Endodermal cell (in vitro differentiated cells): Measurements from ENCODE around the gene SRD5A3. TPM values are rescaled to one million over a fixed set of nuclear protein-coding genes. Genes with fewer than 3 reads are reported as not detected.

ENCODE experiments used
- DNase-seq: peaks from one replicate; pipeline ENCODE4 v3.0.0-alpha.2; 2017
- H3K27ac ChIP-seq: 2 replicates; pipeline ENCODE4 v1.5.1; 2013; ENCODE audit warnings: mild to moderate bottlenecking, low read depth, low read length, moderate library complexity
- H3K27me3 ChIP-seq: 2 replicates; pipeline ENCODE4 v1.6.1; 2013; ENCODE audit warnings: mild to moderate bottlenecking, low read length, moderate library complexity; ENCODE audit not compliant: insufficient read depth, control insufficient read depth, poor library complexity, severe bottlenecking
- H3K36me3 ChIP-seq: 2 replicates; pipeline ENCODE4 v1.7.0; 2013; ENCODE audit warnings: mild to moderate bottlenecking, low read length, moderate library complexity; ENCODE audit not compliant: control insufficient read depth, insufficient read depth
- H3K4me1 ChIP-seq: one replicate; pipeline ENCODE4 v1.7.0; 2013; ENCODE audit warnings: low read length; ENCODE audit not compliant: control insufficient read depth, insufficient read depth
- H3K4me3 ChIP-seq: 2 replicates; pipeline ENCODE4 v1.5.1; 2013; ENCODE audit warnings: mild to moderate bottlenecking, low read length, moderate library complexity
- H3K9ac ChIP-seq: 2 replicates; pipeline ENCODE4 v1.6.1; 2013; ENCODE audit warnings: mild to moderate bottlenecking, low read length, moderate library complexity; ENCODE audit not compliant: poor library complexity, severe bottlenecking; ENCODE audit errors: extremely low read depth
- H3K9me3 ChIP-seq: 2 replicates; pipeline ENCODE4 v1.6.1; 2013; ENCODE audit warnings: mild to moderate bottlenecking, low read length, moderate library complexity; ENCODE audit not compliant: control insufficient read depth
- H3K27ac Mint-ChIP-seq: 2 replicates; pipeline ENCODE4 v1.8.0; 2020; ENCODE audit warnings: mixed read lengths
- H3K27me3 Mint-ChIP-seq: 2 replicates; pipeline ENCODE4 v1.8.0; 2021; ENCODE audit warnings: mild to moderate bottlenecking, mixed read lengths; ENCODE audit not compliant: insufficient read depth
- H3K36me3 Mint-ChIP-seq: 2 replicates; pipeline ENCODE4 v1.8.0; 2020; ENCODE audit warnings: low read depth, mixed read lengths
- H3K4me1 Mint-ChIP-seq: 2 replicates; pipeline ENCODE4 v1.8.0; 2020; ENCODE audit warnings: mixed read lengths
- H3K4me3 Mint-ChIP-seq: 2 replicates; pipeline ENCODE4 v1.8.0; 2020; ENCODE audit warnings: mild to moderate bottlenecking, moderate library complexity, mixed read lengths
- H3K9me3 Mint-ChIP-seq: 2 replicates; pipeline ENCODE4 v1.8.0; 2020; ENCODE audit warnings: mild to moderate bottlenecking, mixed read lengths
- WGBS, 2 experiments: methylation state at CpG; one replicate each; pipeline versions ENCODE4 v1.1.5 to v1.1.7; 2013; ENCODE audit warnings: missing lambda C conversion rate in 2 of 2, mixed read lengths in 1 of 2; ENCODE audit not compliant: insufficient coverage in 1 of 2, insufficient read length in 1 of 2; 5-methylcytosine and 5-hydroxymethylcytosine counted together
- total RNA-seq, 2 donors: library from RNA; stranded (reverse); fragmentation: NEBNext Ultra II Directional in 1 of 2; extraction: Animal tissue kit (Norgen Biotek cat#: 25700) in 1 of 2; gene quantifications; 2 replicates in 1 of 2; 3 replicates in 1 of 2; pipeline ENCODE4 v1.2.1, GENCODE V29; 2021
- TF ChIP-seq, protein P1 (sequence below): fragments of 200-600 bp; sonication (generic); conservative IDR thresholded peaks from 2 replicates; pipeline ENCODE4 v1.5.0; 2021; ENCODE audit warnings: antibody characterized with exemption, mild to moderate bottlenecking

The SRD5A3 gene
- total RNA-seq, 2 donors from 2014 or later, result 34.5 to 37.1 TPM

DNA sequence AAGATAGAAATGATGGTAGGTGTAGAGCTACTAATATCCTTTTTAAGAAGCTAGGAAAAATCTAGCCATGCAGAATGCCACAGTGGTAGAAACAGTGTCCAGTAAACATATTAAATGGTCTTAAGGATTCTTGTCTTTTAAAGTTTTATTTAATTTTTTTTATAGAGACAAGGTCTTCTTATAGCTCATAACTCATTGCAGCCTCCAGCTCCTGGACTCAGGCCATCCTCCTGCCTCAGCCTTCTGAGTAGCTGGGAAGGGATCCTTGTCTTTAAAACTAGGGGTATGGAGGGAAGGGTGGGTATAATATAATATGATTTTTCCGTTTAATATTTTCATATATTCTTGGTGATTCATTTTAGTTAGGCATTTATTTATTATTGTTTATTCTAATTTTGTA is 53.5 kb downstream of the SRD5A3 start:
- Histone ChIP-seq H3K4me1 (no peaks in the 10 kb centered on the region), H3K9me3 (peaks cover 4% of the 10 kb centered on the region), H3K9ac (no peak overlapping the region), H3K4me3 (peak overlapping the region; percentile 95), H3K36me3 (peaks cover 35% of the 10 kb centered on the region), H3K27ac (no peak overlapping the region), H3K27me3 (no peaks in the 10 kb centered on the region)
- H3K4me1 Mint-ChIP-seq, result peaks cover 25% of the 10 kb centered on the region
- H3K4me3 Mint-ChIP-seq, result peak overlapping the region; percentile 87
- no peak overlapping the region for H3K27ac Mint-ChIP-seq
- WGBS, 2 experiments, result no CpG with 5 or more reads among the region's 1 CpG
- H3K27me3 Mint-ChIP-seq, result no peaks in the 10 kb centered on the region
- TF ChIP-seq, protein P1, sequence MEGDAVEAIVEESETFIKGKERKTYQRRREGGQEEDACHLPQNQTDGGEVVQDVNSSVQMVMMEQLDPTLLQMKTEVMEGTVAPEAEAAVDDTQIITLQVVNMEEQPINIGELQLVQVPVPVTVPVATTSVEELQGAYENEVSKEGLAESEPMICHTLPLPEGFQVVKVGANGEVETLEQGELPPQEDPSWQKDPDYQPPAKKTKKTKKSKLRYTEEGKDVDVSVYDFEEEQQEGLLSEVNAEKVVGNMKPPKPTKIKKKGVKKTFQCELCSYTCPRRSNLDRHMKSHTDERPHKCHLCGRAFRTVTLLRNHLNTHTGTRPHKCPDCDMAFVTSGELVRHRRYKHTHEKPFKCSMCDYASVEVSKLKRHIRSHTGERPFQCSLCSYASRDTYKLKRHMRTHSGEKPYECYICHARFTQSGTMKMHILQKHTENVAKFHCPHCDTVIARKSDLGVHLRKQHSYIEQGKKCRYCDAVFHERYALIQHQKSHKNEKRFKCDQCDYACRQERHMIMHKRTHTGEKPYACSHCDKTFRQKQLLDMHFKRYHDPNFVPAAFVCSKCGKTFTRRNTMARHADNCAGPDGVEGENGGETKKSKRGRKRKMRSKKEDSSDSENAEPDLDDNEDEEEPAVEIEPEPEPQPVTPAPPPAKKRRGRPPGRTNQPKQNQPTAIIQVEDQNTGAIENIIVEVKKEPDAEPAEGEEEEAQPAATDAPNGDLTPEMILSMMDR, result no peak
- peaks cover 3% of the 10 kb centered on the region for H3K9me3 Mint-ChIP-seq
- DNase-seq, result no peak
- H3K36me3 Mint-ChIP-seq, result peaks cover 29% of the 10 kb centered on the region

DNA sequence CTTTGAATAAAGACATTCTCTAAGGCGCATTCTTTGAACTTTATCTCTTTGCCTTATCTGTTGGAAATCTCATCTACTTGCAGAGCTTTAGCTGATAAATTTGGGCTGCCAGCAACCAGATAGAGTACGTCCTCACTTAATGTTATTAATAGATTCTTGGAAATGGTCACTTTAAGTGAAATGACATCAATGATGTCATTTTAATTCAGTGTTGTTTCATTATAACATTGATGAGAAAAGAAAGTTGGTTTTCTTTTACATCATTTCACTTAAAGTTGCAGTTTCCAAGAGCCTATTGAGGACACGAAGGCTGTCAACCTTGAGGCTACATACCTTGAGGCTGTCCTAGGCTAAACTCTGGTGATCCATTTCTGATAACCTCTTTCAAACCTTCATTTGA is 59.0 kb downstream of the SRD5A3 start:
- no peaks in the 10 kb centered on the region for H3K4me1 ChIP-seq
- H3K27me3 ChIP-seq, result no peaks in the 10 kb centered on the region
- Mint-ChIP-seq H3K4me1 (peaks cover 14% of the 10 kb centered on the region), H3K36me3 (peaks cover 51% of the 10 kb centered on the region), H3K27me3 (no peaks in the 10 kb centered on the region), H3K9me3 (peaks cover 3% of the 10 kb centered on the region), H3K27ac (no peak overlapping the region), H3K4me3 (no peak overlapping the region)
- no peak overlapping the region for H3K4me3 ChIP-seq
- no peak overlapping the region for H3K27ac ChIP-seq
- 91 to 100% methylated on average over 3 of the region's 3 CpGs for WGBS, 2 experiments
- peaks cover 60% of the 10 kb centered on the region for H3K36me3 ChIP-seq
- H3K9ac ChIP-seq, result no peak overlapping the region
- H3K9me3 ChIP-seq, result peaks cover 8% of the 10 kb centered on the region
- DNase-seq, result no peak
- TF ChIP-seq, protein P1, result no peak

DNA sequence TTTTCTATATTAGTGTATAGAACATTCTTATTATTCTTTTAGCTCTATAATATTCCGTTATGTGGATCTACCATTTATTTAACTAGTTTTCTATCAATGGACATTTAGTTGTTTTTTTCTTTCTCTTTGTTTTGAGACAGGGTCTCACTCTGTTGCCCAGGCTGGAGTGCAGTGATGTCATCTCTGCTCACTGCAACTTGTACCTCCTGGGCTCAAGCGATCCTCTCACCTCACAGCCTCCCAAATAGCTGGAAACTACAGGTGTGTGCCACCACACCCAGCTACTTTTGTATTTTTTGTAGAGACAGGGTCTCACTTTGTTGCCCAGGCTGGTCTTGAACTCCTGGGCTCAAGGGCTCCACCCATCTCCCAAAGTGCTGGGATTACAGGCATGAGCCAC is 60.5 kb downstream of the SRD5A3 start:
- Histone ChIP-seq H3K36me3 (peaks cover 61% of the 10 kb centered on the region), H3K9me3 (peaks cover 8% of the 10 kb centered on the region), H3K27me3 (no peaks in the 10 kb centered on the region), H3K4me1 (no peaks in the 10 kb centered on the region), H3K4me3 (no peak overlapping the region), H3K9ac (no peak overlapping the region), H3K27ac (no peak overlapping the region)
- 100% methylated on average over 1 of the region's 2 CpGs; no CpG with 5 or more reads in 1 of the 2 experiments for WGBS, 2 experiments
- TF ChIP-seq, protein P1, result no peak
- H3K4me1 Mint-ChIP-seq, result peaks cover 14% of the 10 kb centered on the region
- peaks cover 3% of the 10 kb centered on the region for H3K9me3 Mint-ChIP-seq
- no peak overlapping the region for H3K27ac Mint-ChIP-seq
- DNase-seq, result no peak
- H3K36me3 Mint-ChIP-seq, result peaks cover 44% of the 10 kb centered on the region
- H3K4me3 Mint-ChIP-seq, result no peak overlapping the region
- H3K27me3 Mint-ChIP-seq, result no peaks in the 10 kb centered on the region
